Measurements from ENCODE around the gene PRR23B. TPM values are rescaled to one million over a fixed set of nuclear protein-coding genes. Genes with fewer than 3 reads are reported as not detected.

Gene PRR23B
- total and polyA plus RNA-seq, 2 donors (not counting 1 experiment from before 2014, with no cell fraction given) = not detected

DNA sequence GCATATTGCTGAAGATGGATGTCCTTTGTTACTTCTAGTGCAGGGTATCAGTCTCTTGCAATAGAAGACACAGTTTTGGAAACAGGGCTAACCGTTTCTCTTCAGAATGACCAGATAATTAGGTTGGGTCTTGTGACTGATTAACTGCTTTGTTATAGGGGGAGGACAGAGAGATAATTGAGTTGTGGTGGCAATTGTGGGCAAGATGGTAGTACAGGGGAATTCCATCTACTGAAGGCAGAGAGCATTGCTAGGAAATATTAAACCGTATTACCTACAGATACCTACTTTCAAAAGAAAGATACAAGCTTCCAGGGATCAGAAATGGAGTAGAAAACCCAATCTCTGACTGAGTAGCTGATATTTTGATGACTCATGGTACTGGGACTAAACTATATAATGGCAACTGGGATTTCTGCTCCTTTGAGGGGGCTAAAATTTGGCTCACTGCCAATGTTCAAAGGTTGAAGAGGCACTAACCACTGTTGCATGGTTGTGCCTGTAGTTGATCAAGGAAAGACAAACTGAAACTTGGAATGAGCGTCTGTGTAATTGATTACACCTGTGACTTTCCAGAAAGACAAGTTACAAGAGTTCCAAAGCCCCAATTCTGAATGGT lies 4.2 kb downstream of the PRR23B start:
- Mint-ChIP-seq H3K4me1 (no peaks in the 10 kb centered on the region), H3K4me3 (no peak overlapping the region), H3K27ac (no peak overlapping the region), H3K27me3 (peaks cover 8% of the 10 kb centered on the region), H3K9me3 (ENCODE audit: insufficient read depth) (peaks cover 5% of the 10 kb centered on the region)
- no peaks in the 10 kb centered on the region for H3K79me2 ChIP-seq (ENCODE audit: control insufficient read depth, insufficient read depth, low read length)
- H3K9ac ChIP-seq (ENCODE audit: low read length) = no peak overlapping the region
- TF ChIP-seq CTCF (IDR thresholded peaks at IDR 0.05) (no peak), EZH2 (IDR thresholded peaks at IDR 0.05; ENCODE audit: borderline replicate concordance, insufficient read depth, low read depth, low read length, poor library complexity, severe bottlenecking) (no peak)
- H3K4me2 ChIP-seq (replicated peaks; ENCODE audit: low read depth, low read length, poor library complexity, severe bottlenecking) = no peak overlapping the region
- intact Hi-C loops (cut with micrococcal nuclease) = no loop called here
- H3K9me3 ChIP-seq (ENCODE audit: control extremely low read depth in 1 of 3, control insufficient read depth in 2 of 3, insufficient read depth in 1 of 3, low read length in 2 of 3) = peaks cover 0 to 21% (median 0%) of the 10 kb centered on the region in 3 donors
- H3K27me3 ChIP-seq (replicated peaks in 1 of 4; ENCODE audit: control extremely low read depth in 1 of 4, control insufficient read depth in 3 of 4, insufficient read depth in 4 of 4, low read length in 3 of 4) = no peaks in the 10 kb centered on the region
- no peak overlapping the region for H3K4me3 ChIP-seq (ENCODE audit: control extremely low read depth in 1 of 5, extremely low read depth in 1 of 5, insufficient read depth in 1 of 5, low read depth in 2 of 5, low read length in 4 of 5)
- H2AFZ ChIP-seq (ENCODE audit: insufficient read depth, low read depth, low read length, poor library complexity, severe bottlenecking) = no peak overlapping the region
- no peaks in the 10 kb centered on the region for H3K4me1 ChIP-seq (ENCODE audit: control insufficient read depth in 2 of 2, insufficient read depth in 2 of 2, low read length in 2 of 2)
- H3K36me3 ChIP-seq (replicated peaks in 1 of 2; ENCODE audit: control extremely low read depth in 1 of 2, control insufficient read depth in 1 of 2, extremely low read depth in 1 of 2, insufficient read depth in 2 of 2, low read length in 1 of 2) = no peaks in the 10 kb centered on the region
- CTCF ChIA-PET = no interaction called here
- H4K20me1 ChIP-seq (ENCODE audit: control insufficient read depth, insufficient read depth, low read length, poor library complexity, severe bottlenecking) = no peaks in the 10 kb centered on the region
- no peak for DNase-seq
- WGBS (ENCODE audit: insufficient coverage) = 86% methylated on average over 1 of the region's 3 CpGs
- no peak overlapping the region for H3K27ac ChIP-seq (ENCODE audit: low read length in 2 of 2)
- POLR2A ChIA-PET = no interaction called here
- ATAC-seq (ENCODE audit: low read depth) = no peak

GRCh38 chr3:139006051-139006716 lies 14.5 kb downstream of the PRR23B start, which contains the start of gene PRR23A:
Gene PRR23A, minus strand, starts transcription at chr3:139006268. Its CDS starts 0 bp downstream, at chr3:139006268.
- Mint-ChIP-seq H3K4me3 (no peak within 1 kb of the TSS), H3K4me1 (no peaks in the 10 kb centered on the region), H3K9me3 (ENCODE audit: insufficient read depth) (peaks cover 9% of the 10 kb centered on the region), H3K27ac (no peak within 1 kb of the TSS), H3K27me3 (no peaks in the 10 kb centered on the region)
- intact Hi-C loops (cut with micrococcal nuclease) = no loop called here
- WGBS (ENCODE audit: insufficient coverage) = 75% methylated on average over 60 of the region's 60 CpGs
- Histone ChIP-seq H3K9me3 (ENCODE audit: control extremely low read depth in 1 of 3, control insufficient read depth in 2 of 3, insufficient read depth in 1 of 3, low read length in 2 of 3) (peaks cover 0 to 27% (median 0%) of the 10 kb centered on the region in 3 donors), H3K4me1 (ENCODE audit: control insufficient read depth in 2 of 2, insufficient read depth in 2 of 2, low read length in 2 of 2) (no peaks in the 10 kb centered on the region), H3K4me3 (ENCODE audit: control extremely low read depth in 1 of 5, extremely low read depth in 1 of 5, insufficient read depth in 1 of 5, low read depth in 2 of 5, low read length in 4 of 5) (no peak within 1 kb of the TSS), H3K9ac (ENCODE audit: low read length) (no peak within 1 kb of the TSS), H3K27ac (ENCODE audit: low read length in 2 of 2) (no peak within 1 kb of the TSS), H2AFZ (ENCODE audit: insufficient read depth, low read depth, low read length, poor library complexity, severe bottlenecking) (no peak within 1 kb of the TSS), H4K20me1 (ENCODE audit: control insufficient read depth, insufficient read depth, low read length, poor library complexity, severe bottlenecking) (no peaks in the 10 kb centered on the region), H3K36me3 (replicated peaks in 1 of 2; ENCODE audit: control extremely low read depth in 1 of 2, control insufficient read depth in 1 of 2, extremely low read depth in 1 of 2, insufficient read depth in 2 of 2, low read length in 1 of 2) (no peaks in the 10 kb centered on the region), H3K79me2 (ENCODE audit: control insufficient read depth, insufficient read depth, low read length) (no peaks in the 10 kb centered on the region), H3K27me3 (replicated peaks in 1 of 4; ENCODE audit: control extremely low read depth in 1 of 4, control insufficient read depth in 3 of 4, insufficient read depth in 4 of 4, low read length in 3 of 4) (no peaks in the 10 kb centered on the region), H3K4me2 (replicated peaks; ENCODE audit: low read depth, low read length, poor library complexity, severe bottlenecking) (no peak within 1 kb of the TSS)
- ChIA-PET POLR2A (no interaction called here), CTCF (no interaction called here)
- DNase-seq (no peak), ATAC-seq (ENCODE audit: low read depth) (no peak)
- no peak for TF ChIP-seq CTCF (IDR thresholded peaks at IDR 0.05)
- TF ChIP-seq EZH2 (IDR thresholded peaks at IDR 0.05; ENCODE audit: borderline replicate concordance, insufficient read depth, low read depth, low read length, poor library complexity, severe bottlenecking) = no peak

Measured in B cell (primary cell).